ENCODE data around the gene PHLPP1. TPM values are rescaled to one million over a fixed set of nuclear protein-coding genes. Genes with fewer than 3 reads are reported as not detected.

The PHLPP1 gene
- total RNA-seq, 2 donors from 2014 or later, result 22.1 to 24.2 TPM

GRCh38 chr18:62928326-62928725, 213.0 kb downstream of the PHLPP1 start:
- Histone ChIP-seq H3K9me3 (no peaks in the 10 kb centered on the region), H3K4me1 (no peaks in the 10 kb centered on the region), H3K9ac (ENCODE audit: low read depth in 2 of 2, low read length in 2 of 2) (no peak overlapping the region), H3K27ac (no peak overlapping the region), H3K27me3 (no peaks in the 10 kb centered on the region), H3K36me3 (no peaks in the 10 kb centered on the region), H3K4me3 (no peak overlapping the region)
- intact Hi-C loops (cut with DNase I), result no loop called here
- DNase-seq, result no peak
- TF ChIP-seq CTCF (IDR thresholded peaks at IDR 0.05), result no peak

GRCh38 chr18:62933261-62933887, 218.0 kb downstream of the PHLPP1 start:
- intact Hi-C loops (cut with DNase I), result no loop called here
- H3K27me3 ChIP-seq, result no peaks in the 10 kb centered on the region
- TF ChIP-seq CTCF (IDR thresholded peaks at IDR 0.05), result no peak

GRCh38 chr18:62935994-62936393, 220.7 kb downstream of the PHLPP1 start:
- no peak for DNase-seq
- Histone ChIP-seq H3K36me3 (no peaks in the 10 kb centered on the region), H3K4me1 (no peaks in the 10 kb centered on the region), H3K4me3 (no peak overlapping the region), H3K9ac (ENCODE audit: low read depth in 2 of 2, low read length in 2 of 2) (no peak overlapping the region), H3K27me3 (no peaks in the 10 kb centered on the region), H3K27ac (no peak overlapping the region), H3K9me3 (no peaks in the 10 kb centered on the region)
- no peak for TF ChIP-seq CTCF (IDR thresholded peaks at IDR 0.05)
- intact Hi-C loops (cut with DNase I), result no loop called here

More at GRCh38 chr18:62933261-62933887, 218.0 kb downstream of the PHLPP1 start:
- H3K9ac ChIP-seq (ENCODE audit: low read depth in 2 of 2, low read length in 2 of 2), result no peak overlapping the region
- H3K9me3 ChIP-seq, result no peaks in the 10 kb centered on the region
- DNase-seq, result no peak
- no peaks in the 10 kb centered on the region for H3K4me1 ChIP-seq
- no peaks in the 10 kb centered on the region for H3K36me3 ChIP-seq
- H3K4me3 ChIP-seq, result no peak overlapping the region
- no peak overlapping the region for H3K27ac ChIP-seq

GRCh38 chr18:62937065-62937464, 221.7 kb downstream of the PHLPP1 start:
- Histone ChIP-seq H3K27me3 (no peaks in the 10 kb centered on the region), H3K4me3 (no peak overlapping the region), H3K4me1 (no peaks in the 10 kb centered on the region), H3K36me3 (no peaks in the 10 kb centered on the region), H3K9ac (ENCODE audit: low read depth in 2 of 2, low read length in 2 of 2) (no peak overlapping the region), H3K9me3 (no peaks in the 10 kb centered on the region), H3K27ac (no peak overlapping the region)
- DNase-seq, result no peak
- TF ChIP-seq CTCF (IDR thresholded peaks at IDR 0.05), result no peak
- intact Hi-C loops (cut with DNase I), result no loop called here

GRCh38 chr18:62938006-62938405, 222.7 kb downstream of the PHLPP1 start:
- Histone ChIP-seq H3K4me1 (no peaks in the 10 kb centered on the region), H3K36me3 (no peaks in the 10 kb centered on the region), H3K27me3 (no peaks in the 10 kb centered on the region), H3K9ac (ENCODE audit: low read depth in 2 of 2, low read length in 2 of 2) (no peak overlapping the region), H3K4me3 (no peak overlapping the region), H3K27ac (no peak overlapping the region), H3K9me3 (no peaks in the 10 kb centered on the region)
- intact Hi-C loops (cut with DNase I), result no loop called here
- no peak for DNase-seq
- no peak for TF ChIP-seq CTCF (IDR thresholded peaks at IDR 0.05)
